Fibroblast of peridontal ligament (primary cell): ENCODE data around the gene CELF2.

ENCODE experiments used
- DNase-seq: peaks from one replicate; pipeline ENCODE4 v3.0.0-alpha.2; 2010; ENCODE audit errors: extremely low read depth

CELF2 gene

GRCh38 chr10:11154849-11155498 lies 137.3 kb downstream of the CELF2 start:
- DNase-seq = no peak

GRCh38 chr10:11156480-11156879 lies 138.8 kb downstream of the CELF2 start:
- no peak for DNase-seq

- no peak for DNase-seq
Measured at GRCh38 chr10:11157292-11158076, 139.8 kb downstream of the CELF2 start.

GRCh38 chr10:11158080-11158479 lies 140.4 kb downstream of the CELF2 start:
- no peak for DNase-seq

- no peak for DNase-seq
Measured at GRCh38 chr10:11159543-11160215, 142.0 kb downstream of the CELF2 start.

- no peak for DNase-seq
Measured at GRCh38 chr10:11161096-11161495, 143.4 kb downstream of the CELF2 start.

GRCh38 chr10:11161910-11162309 lies 144.2 kb downstream of the CELF2 start:
- DNase-seq = no peak

GRCh38 chr10:11162828-11163599 lies 145.3 kb downstream of the CELF2 start:
- no peak for DNase-seq

- DNase-seq = no peak
Measured at GRCh38 chr10:11163780-11164550, 146.3 kb downstream of the CELF2 start.

- no peak for DNase-seq
Measured at GRCh38 chr10:11164551-11164802, 146.8 kb downstream of the CELF2 start.

- DNase-seq = peak; percentile 15
Measured at GRCh38 chr10:11164803-11165590, 147.3 kb downstream of the CELF2 start.

- DNase-seq = no peak
Measured at GRCh38 chr10:11165591-11166543, 148.2 kb downstream of the CELF2 start.

- DNase-seq = no peak
Measured at GRCh38 chr10:11166550-11166949, 148.9 kb downstream of the CELF2 start.

GRCh38 chr10:11167233-11167966 lies 149.7 kb downstream of the CELF2 start:
- DNase-seq = no peak

GRCh38 chr10:11168423-11169090 lies 150.9 kb downstream of the CELF2 start:
- no peak for DNase-seq

GRCh38 chr10:11169976-11170375 lies 152.3 kb downstream of the CELF2 start:
- no peak for DNase-seq

GRCh38 chr10:11170574-11170973 lies 152.9 kb downstream of the CELF2 start:
- DNase-seq = no peak
